RKO (cell line): ENCODE data around the gene LKAAEAR1.

Experiments used
- DNase-seq: peaks from one replicate; pipeline ENCODE4 v3.0.0-alpha.2; 2016; ENCODE audit warnings: low spot score

The LKAAEAR1 gene

GRCh38 chr20:64036346-64037198 is 47.6 kb downstream of the LKAAEAR1 start:
- no peak for DNase-seq

- DNase-seq = no peak
Observed at GRCh38 chr20:64035933-64036345, 48.3 kb downstream of the LKAAEAR1 start, which contains the start of gene C20orf204. TSS of gene C20orf204 (plus strand) at chr20:64036182. CDS start at chr20:64036324, 142 bp downstream.

GRCh38 chr20:64035066-64035932 is 48.9 kb downstream of the LKAAEAR1 start:
- no peak for DNase-seq

GRCh38 chr20:64033981-64034493 is 50.2 kb downstream of the LKAAEAR1 start:
- no peak for DNase-seq
